Measurements from ENCODE around the gene CACNA2D1. TPM values are rescaled to one million over a fixed set of nuclear protein-coding genes. Genes with fewer than 3 reads are reported as not detected.

CACNA2D1 gene
- total RNA-seq, 2 experiments from 2014 or later, result not detected

GRCh38 chr7:82397879-82398524 lies 45.6 kb downstream of the CACNA2D1 start:
- Mint-ChIP-seq H3K27ac (no peak overlapping the region), H3K4me3 (no peak overlapping the region), H3K36me3 (ENCODE audit: low read depth) (no peaks in the 10 kb centered on the region), H3K9me3 (no peaks in the 10 kb centered on the region), H3K27me3 (peaks cover 2% of the 10 kb centered on the region), H3K4me1 (ENCODE audit: low read depth) (no peaks in the 10 kb centered on the region)
- TF ChIP-seq CTCF (IDR thresholded peaks at IDR 0.05), result no peak
- ChIA-PET CTCF (no interaction called here), POLR2A (no interaction called here)
- no peak for ATAC-seq
- no peak for DNase-seq
- intact Hi-C loops (cut with micrococcal nuclease), result no loop called here

DNA sequence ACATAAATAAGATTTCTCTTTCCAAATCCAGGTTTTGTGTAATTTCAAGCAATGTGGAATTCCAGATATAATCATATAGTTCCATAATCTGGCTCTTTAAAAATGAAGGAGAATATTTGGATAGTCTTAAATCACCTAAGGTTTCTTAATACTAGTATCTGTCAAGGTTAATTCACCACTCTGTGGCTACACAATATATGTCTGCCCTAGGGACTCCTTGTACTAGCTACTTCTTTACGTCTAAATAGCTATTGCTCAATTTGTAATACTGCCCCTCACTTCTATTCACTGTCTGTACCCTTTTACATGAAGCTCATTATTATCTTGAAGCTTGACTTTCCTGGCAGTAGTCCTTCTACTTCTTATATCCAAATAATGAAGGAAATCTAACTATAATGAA lies 47.2 kb downstream of the CACNA2D1 start:
- intact Hi-C loops (cut with micrococcal nuclease), result no loop called here
- H3K4me3 Mint-ChIP-seq, result no peak overlapping the region
- no peaks in the 10 kb centered on the region for H3K4me1 Mint-ChIP-seq (ENCODE audit: low read depth)
- DNase-seq (no peak), ATAC-seq (no peak)
- POLR2A ChIA-PET, result no interaction called here
- CTCF ChIA-PET, result interaction anchor here (0.6 kb wide), 1 partner anchor 949 kb away, joined by 3 read pairs; no protein-coding TSS in a partner anchor
- no peak overlapping the region for H3K27ac Mint-ChIP-seq
- TF ChIP-seq CTCF (IDR thresholded peaks at IDR 0.05), result no peak
- H3K36me3 Mint-ChIP-seq (ENCODE audit: low read depth), result no peaks in the 10 kb centered on the region
- H3K9me3 Mint-ChIP-seq, result no peaks in the 10 kb centered on the region
- peaks cover 2% of the 10 kb centered on the region for H3K27me3 Mint-ChIP-seq

DNA sequence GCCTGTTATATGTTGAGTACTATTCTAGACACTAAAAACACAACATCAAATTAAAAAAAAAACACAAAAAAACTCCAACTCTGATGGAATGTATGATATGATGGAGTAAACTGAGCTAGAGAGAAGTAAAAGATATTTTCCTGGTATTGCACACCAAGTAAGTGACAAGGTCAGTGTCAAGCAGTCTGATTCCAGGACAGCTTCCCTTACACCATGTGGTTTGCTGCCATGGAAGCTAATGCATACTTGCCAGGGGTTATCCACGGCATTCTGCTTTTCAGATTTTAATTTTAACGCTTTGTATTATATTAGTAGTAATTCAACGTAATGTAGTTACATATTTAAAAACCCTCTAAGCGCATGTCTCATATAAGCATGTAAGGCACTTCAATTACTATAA lies 48.4 kb downstream of the CACNA2D1 start:
- intact Hi-C loops (cut with micrococcal nuclease), result no loop called here
- H3K9me3 Mint-ChIP-seq, result no peaks in the 10 kb centered on the region
- DNase-seq, result no peak
- no peaks in the 10 kb centered on the region for H3K36me3 Mint-ChIP-seq (ENCODE audit: low read depth)
- ChIA-PET CTCF (no interaction called here), POLR2A (no interaction called here)
- H3K27ac Mint-ChIP-seq, result no peak overlapping the region
- H3K4me3 Mint-ChIP-seq, result no peak overlapping the region
- ATAC-seq, result no peak
- no peak for TF ChIP-seq CTCF (IDR thresholded peaks at IDR 0.05)
- H3K27me3 Mint-ChIP-seq, result peaks cover 2% of the 10 kb centered on the region
- no peaks in the 10 kb centered on the region for H3K4me1 Mint-ChIP-seq (ENCODE audit: low read depth)

DNA sequence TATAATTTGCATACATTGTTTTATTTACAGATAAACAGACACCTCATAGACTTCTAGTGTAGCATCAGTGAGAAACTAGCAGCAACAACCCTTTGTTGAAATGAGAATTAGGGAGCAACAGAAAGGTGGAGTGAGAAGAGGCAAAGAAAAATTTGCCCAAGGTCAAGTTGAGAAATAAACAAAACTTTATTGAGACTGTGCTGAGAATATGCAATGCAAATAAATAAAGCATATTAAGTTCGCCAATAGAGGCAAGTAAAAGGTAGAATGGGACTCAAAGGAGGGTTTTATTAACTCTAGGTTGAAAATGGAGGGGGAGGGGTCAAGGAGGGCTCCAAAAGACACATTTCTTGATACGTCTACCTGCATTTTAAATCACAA lies 49.7 kb downstream of the CACNA2D1 start:
- DNase-seq, result no peak
- Mint-ChIP-seq H3K27me3 (peaks cover 2% of the 10 kb centered on the region), H3K4me1 (ENCODE audit: low read depth) (no peaks in the 10 kb centered on the region), H3K27ac (no peak overlapping the region), H3K4me3 (no peak overlapping the region), H3K9me3 (no peaks in the 10 kb centered on the region), H3K36me3 (ENCODE audit: low read depth) (no peaks in the 10 kb centered on the region)
- CTCF ChIA-PET, result no interaction called here
- no peak for TF ChIP-seq CTCF (IDR thresholded peaks at IDR 0.05)
- ATAC-seq, result no peak
- intact Hi-C loops (cut with micrococcal nuclease), result no loop called here
- POLR2A ChIA-PET, result no interaction called here

DNA sequence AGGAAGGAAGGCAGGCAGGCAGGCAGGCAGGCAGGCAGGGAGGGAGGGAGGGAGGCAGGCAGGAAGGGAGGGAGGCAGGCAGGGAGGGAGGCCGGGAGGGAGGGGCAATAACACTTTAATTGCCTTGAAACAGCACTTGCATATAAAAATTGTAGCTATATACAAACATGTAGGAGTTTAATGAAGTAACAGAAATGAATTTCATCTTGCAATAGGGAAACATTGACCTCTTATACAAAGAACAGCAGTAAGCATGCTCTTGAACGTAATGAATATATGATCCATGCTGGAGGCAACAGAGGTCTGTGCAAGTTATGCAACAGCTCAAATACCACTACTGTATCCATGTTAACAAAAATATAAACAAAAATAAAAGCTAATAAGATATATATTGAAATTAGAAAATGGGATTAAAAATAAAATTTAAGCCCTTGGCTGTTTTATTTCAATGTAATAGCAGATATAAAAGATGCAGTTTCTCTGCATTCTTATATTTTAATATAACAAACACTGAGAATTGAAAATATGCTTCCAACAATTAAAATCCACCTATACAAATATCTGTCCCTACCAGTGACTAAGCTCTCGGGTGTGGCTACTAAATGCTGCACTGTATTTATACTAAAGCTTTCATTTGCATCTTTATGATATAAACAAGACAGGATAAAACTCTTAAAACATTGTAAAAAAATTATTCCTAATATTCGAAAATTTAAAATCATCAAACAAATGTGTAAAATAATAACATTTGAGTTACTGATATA lies 50.3 kb downstream of the CACNA2D1 start:
- TF ChIP-seq CTCF (IDR thresholded peaks at IDR 0.05), result no peak
- H3K4me3 Mint-ChIP-seq, result no peak overlapping the region
- peaks cover 2% of the 10 kb centered on the region for H3K27me3 Mint-ChIP-seq
- ChIA-PET POLR2A (no interaction called here), CTCF (no interaction called here)
- no peaks in the 10 kb centered on the region for H3K4me1 Mint-ChIP-seq (ENCODE audit: low read depth)
- H3K9me3 Mint-ChIP-seq, result no peaks in the 10 kb centered on the region
- intact Hi-C loops (cut with micrococcal nuclease), result no loop called here
- H3K27ac Mint-ChIP-seq, result no peak overlapping the region
- H3K36me3 Mint-ChIP-seq (ENCODE audit: low read depth), result no peaks in the 10 kb centered on the region
- DNase-seq (no peak), ATAC-seq (no peak)
